HG03045 (cell line): ENCODE results near the gene ZNF274.
"Not testable (repeated sequence)": the region's sequence is repeated elsewhere in the genome, so short reads cannot be mapped to it uniquely, and the experiment has no call there.

Experiments used
- ATAC-seq: cut with Tn5 transposase; IDR thresholded peaks from one replicate; pipeline ENCODE4 v1.9.1; 2021; ENCODE audit warnings: mild to moderate bottlenecking, moderate library complexity; ENCODE audit not compliant: unreplicated experiment

Gene ZNF274

GRCh38 chr19:58182989-58183816, at the start of gene ZNF274:
Gene ZNF274 (plus strand): TSS chr19:58183061. CDS start chr19:58183966, 905 bp downstream.
- peak; percentile 82 for ATAC-seq

- no peak for ATAC-seq
Measured at GRCh38 chr19:58134244-58134643, 48.6 kb upstream of the ZNF274 start.

- no peak for ATAC-seq
Measured at GRCh38 chr19:58145849-58146248, 37.0 kb upstream of the ZNF274 start.

- ATAC-seq, result not testable (repeated sequence)
Measured at GRCh38 chr19:58147475-58147874, 35.4 kb upstream of the ZNF274 start.

GRCh38 chr19:58150328-58150921, 32.4 kb upstream of the ZNF274 start, which contains the start of gene ZNF329:
Gene ZNF329 (minus strand): TSS chr19:58150789. CDS start chr19:58129503, 21,286 bp downstream.
- ATAC-seq, result peak; percentile 66

- ATAC-seq, result no peak
Measured at GRCh38 chr19:58153386-58153785, 29.5 kb upstream of the ZNF274 start.

- no peak for ATAC-seq
Measured at GRCh38 chr19:58154287-58154678, 28.6 kb upstream of the ZNF274 start.

GRCh38 chr19:58154679-58155648, 27.9 kb upstream of the ZNF274 start:
- peak; percentile 54 for ATAC-seq

- ATAC-seq, result no peak
Measured at GRCh38 chr19:58157045-58157728, 25.7 kb upstream of the ZNF274 start.

GRCh38 chr19:58166268-58166667, 16.6 kb upstream of the ZNF274 start:
- ATAC-seq, result no peak

- ATAC-seq, result no peak
Measured at GRCh38 chr19:58166708-58167280, 16.1 kb upstream of the ZNF274 start.

- no peak for ATAC-seq
Measured at GRCh38 chr19:58170860-58171259, 12.0 kb upstream of the ZNF274 start.

GRCh38 chr19:58181902-58182576, 822 bp upstream of the ZNF274 start:
- no peak for ATAC-seq

- peak; percentile 3 for ATAC-seq
Measured at GRCh38 chr19:58182577-58182988, 278 bp upstream of the ZNF274 start.

- peak; percentile 19 for ATAC-seq
Measured at GRCh38 chr19:58183817-58184215, 955 bp downstream of the ZNF274 start.

GRCh38 chr19:58196901-58197616, 14.2 kb downstream of the ZNF274 start:
- no peak for ATAC-seq

- ATAC-seq, result no peak
Measured at GRCh38 chr19:58203814-58204475, 21.1 kb downstream of the ZNF274 start.

GRCh38 chr19:58204566-58204965, 21.7 kb downstream of the ZNF274 start:
- ATAC-seq, result no peak
